DND-41 (cell line): ENCODE results near the gene MRPL4.

ENCODE experiments used
- ATAC-seq: fragments of 200-7000 bp; cut with Tn5 transposase; 3 replicates; pipeline ENCODE4 v1.9.1; 2021; ENCODE audit warnings: low read depth; ENCODE audit not compliant: insufficient read depth
- DNase-seq: peaks from one replicate; pipeline ENCODE4 v3.0.0-alpha.2; 2020
- H2AFZ ChIP-seq: 2 replicates; pipeline ENCODE4 v1.6.0; 2012; ENCODE audit warnings: low read depth, low read length
- H3K27ac ChIP-seq: 2 replicates; pipeline ENCODE4 v1.5.1; 2012; ENCODE audit warnings: low read length, inconsistent platforms
- H3K27me3 ChIP-seq: fragments of 200-600 bp; sonication (generic); 2 replicates; pipeline ENCODE4 v1.6.0; 2012; ENCODE audit warnings: low read length, mild to moderate bottlenecking, inconsistent platforms; ENCODE audit not compliant: insufficient read depth, poor library complexity
- H3K36me3 ChIP-seq: 2 replicates; pipeline ENCODE4 v1.5.1; 2012; ENCODE audit warnings: low read length, inconsistent platforms; ENCODE audit not compliant: insufficient read depth
- H3K4me1 ChIP-seq: 2 replicates; pipeline ENCODE4 v1.5.1; 2012; ENCODE audit warnings: mild to moderate bottlenecking, low read length; ENCODE audit not compliant: insufficient read depth
- H3K4me2 ChIP-seq: 2 replicates; pipeline ENCODE4 v1.6.0; 2012; ENCODE audit warnings: mild to moderate bottlenecking, moderate library complexity, low read length, inconsistent platforms; ENCODE audit not compliant: insufficient read depth
- H3K4me3 ChIP-seq, 2 experiments: fragments of 200-600 bp in 1 of 2; shearing (Covaris generic) in 1 of 2; 2 replicates each; pipeline ENCODE4 v1.5.1; 2012 to 2016; ENCODE audit warnings: inconsistent platforms in 2 of 2, low read length in 2 of 2, mild to moderate bottlenecking in 2 of 2, low read depth in 1 of 2, moderate library complexity in 1 of 2
- H3K79me2 ChIP-seq: 2 replicates; pipeline ENCODE4 v1.6.0; 2012; ENCODE audit warnings: low read length, inconsistent platforms; ENCODE audit not compliant: insufficient read depth
- H3K9ac ChIP-seq: 2 replicates; pipeline ENCODE4 v1.6.0; 2012; ENCODE audit warnings: low read depth, mild to moderate bottlenecking, inconsistent platforms, low read length, moderate library complexity
- H3K9me3 ChIP-seq: 2 replicates; pipeline ENCODE4 v1.5.1; 2012; ENCODE audit warnings: low read length, moderate library complexity, mild to moderate bottlenecking, inconsistent platforms; ENCODE audit not compliant: insufficient read depth, severe bottlenecking
- H4K20me1 ChIP-seq: 2 replicates; pipeline ENCODE4 v1.6.0; 2012; ENCODE audit warnings: low read length; ENCODE audit not compliant: insufficient read depth
- CTCF ChIP-seq: IDR thresholded peaks from 2 replicates; pipeline ENCODE4 v1.5.1; 2012; ENCODE audit warnings: borderline replicate concordance, low read length, moderate library complexity, mild to moderate bottlenecking; ENCODE audit not compliant: poor library complexity, severe bottlenecking; ENCODE audit errors: extremely low read depth
- EZH2 ChIP-seq: IDR thresholded peaks from 3 replicates; pipeline ENCODE4 v1.6.1; 2012; ENCODE audit warnings: borderline replicate concordance, low read depth, mild to moderate bottlenecking, moderate library complexity, low read length, inconsistent platforms; ENCODE audit not compliant: severe bottlenecking

Gene MRPL4

DNA sequence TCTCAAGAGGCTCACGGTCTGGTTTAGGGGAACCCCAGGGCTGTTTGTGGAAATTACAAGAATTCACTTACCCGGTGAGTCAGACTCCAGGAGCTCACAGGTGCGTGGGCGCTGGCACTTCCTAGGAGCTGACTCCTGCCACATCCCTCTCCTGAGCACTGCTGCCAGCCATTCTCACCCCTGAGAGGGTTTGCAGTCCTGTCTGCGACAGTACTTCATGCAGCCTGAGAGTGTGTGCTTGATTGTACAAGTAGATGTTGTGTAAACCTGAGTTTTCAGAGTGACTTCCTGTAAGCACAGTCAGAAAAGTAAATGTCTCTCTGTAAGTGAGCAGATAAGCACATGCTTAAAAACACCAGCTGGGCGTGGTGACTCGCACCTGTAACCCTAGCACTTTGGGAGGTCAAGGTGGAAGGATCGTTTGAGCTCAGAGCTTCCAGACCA is 8.1 kb downstream of the MRPL4 start:
- ATAC-seq = no peak
- no peak for DNase-seq
- TF ChIP-seq EZH2 (no peak), CTCF (no peak)
- Histone ChIP-seq H3K27ac (no peak overlapping the region), H3K4me3 (no peak overlapping the region), H3K79me2 (no peaks in the 10 kb centered on the region), H3K4me1 (no peaks in the 10 kb centered on the region), H2AFZ (no peak overlapping the region), H4K20me1 (peaks cover 8% of the 10 kb centered on the region; the same call in 1 of the 2 replicates), H3K27me3 (no peaks in the 10 kb centered on the region), H3K4me2 (no peak overlapping the region), H3K36me3 (peaks cover 35% of the 10 kb centered on the region), H3K9me3 (no peaks in the 10 kb centered on the region), H3K9ac (no peak overlapping the region)

DNA sequence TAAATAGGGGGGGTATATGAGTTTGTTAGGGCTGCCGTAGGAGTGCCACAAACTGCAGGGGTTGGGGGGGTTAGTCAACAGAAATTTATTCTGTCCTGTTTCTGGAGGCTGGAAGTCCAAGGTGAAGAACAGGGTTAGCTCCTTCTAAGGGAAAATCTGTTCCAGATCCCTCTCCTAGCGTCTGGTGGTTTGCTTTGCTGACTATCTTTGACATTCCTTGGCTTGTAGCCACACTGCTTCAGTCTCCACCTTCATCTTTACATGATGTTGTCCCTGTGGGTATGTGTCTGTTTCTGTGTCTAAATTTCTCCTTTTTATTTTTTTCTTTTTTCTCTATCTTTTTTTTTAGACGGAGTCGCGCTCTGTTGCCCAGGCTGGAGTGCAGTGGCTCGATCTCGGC is 10.8 kb downstream of the MRPL4 start:
- Histone ChIP-seq H3K4me1 (no peaks in the 10 kb centered on the region), H3K4me3 (no peak overlapping the region), H3K79me2 (no peaks in the 10 kb centered on the region), H3K4me2 (no peak overlapping the region), H3K9me3 (no peaks in the 10 kb centered on the region), H2AFZ (no peak overlapping the region), H4K20me1 (peaks cover 8% of the 10 kb centered on the region; the same call in 1 of the 2 replicates), H3K27me3 (no peaks in the 10 kb centered on the region), H3K27ac (no peak overlapping the region), H3K36me3 (peaks cover 14% of the 10 kb centered on the region), H3K9ac (no peak overlapping the region)
- no peak for DNase-seq
- ATAC-seq = no peak
- TF ChIP-seq EZH2 (no peak), CTCF (no peak)

- TF ChIP-seq CTCF (no peak), EZH2 (no peak)
- H3K9me3 ChIP-seq = no peaks in the 10 kb centered on the region
- no peak overlapping the region for H3K4me3 ChIP-seq
- H3K4me2 ChIP-seq = no peak overlapping the region
- no peaks in the 10 kb centered on the region for H3K36me3 ChIP-seq
- H2AFZ ChIP-seq = no peak overlapping the region
- peaks cover 23% of the 10 kb centered on the region for H3K4me1 ChIP-seq
- no peak overlapping the region for H3K27ac ChIP-seq
- H3K79me2 ChIP-seq = no peaks in the 10 kb centered on the region
- no peak overlapping the region for H3K9ac ChIP-seq
- no peaks in the 10 kb centered on the region for H4K20me1 ChIP-seq
- DNase-seq (no peak), ATAC-seq (no peak)
- peaks cover 5% of the 10 kb centered on the region for H3K27me3 ChIP-seq
Observed at GRCh38 chr19:10266706-10267105, 14.7 kb downstream of the MRPL4 start.

DNA sequence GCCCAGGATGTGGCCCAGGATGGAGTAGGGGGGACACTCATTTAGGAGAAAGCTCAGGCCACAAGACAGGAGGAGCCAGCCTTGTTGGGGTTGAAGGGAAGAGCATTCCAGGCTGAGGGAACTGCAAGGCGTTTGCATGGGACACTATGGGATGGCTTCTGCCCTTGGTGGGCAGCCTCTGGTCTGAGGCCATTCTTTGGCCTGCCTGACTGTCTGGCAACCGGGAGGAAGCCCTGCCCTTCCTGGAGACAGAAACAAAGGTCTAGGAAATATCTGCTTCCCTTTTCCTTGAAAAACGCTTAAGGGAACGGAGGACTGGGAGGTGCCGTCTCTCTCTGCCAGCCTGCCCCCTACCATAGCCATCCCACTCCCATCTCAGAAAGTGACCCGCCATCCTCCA is 16.1 kb downstream of the MRPL4 start:
- Histone ChIP-seq H3K27ac (no peak overlapping the region), H2AFZ (no peak overlapping the region)

More for the DNA sequence above, 16.1 kb downstream of the MRPL4 start:
- no peak for ATAC-seq
- no peak overlapping the region for H3K4me3 ChIP-seq
- H3K79me2 ChIP-seq = no peaks in the 10 kb centered on the region
- DNase-seq = no peak
- no peak overlapping the region for H3K9ac ChIP-seq
- no peaks in the 10 kb centered on the region for H4K20me1 ChIP-seq
- peaks cover 32% of the 10 kb centered on the region for H3K4me1 ChIP-seq
- TF ChIP-seq CTCF = no peak
- no peak for TF ChIP-seq EZH2
- no peaks in the 10 kb centered on the region for H3K9me3 ChIP-seq
- H3K27me3 ChIP-seq = peaks cover 5% of the 10 kb centered on the region
- H3K4me2 ChIP-seq = no peak overlapping the region
- no peaks in the 10 kb centered on the region for H3K36me3 ChIP-seq
